GM12874 (cell line): Measurements from ENCODE around the gene FAM177B.

ENCODE experiments used
- CTCF ChIP-seq: IDR thresholded peaks from 2 replicates; pipeline ENCODE4 v1.5.1; 2011; ENCODE audit warnings: low read depth, mild to moderate bottlenecking, control low read depth, low read length, moderate library complexity; ENCODE audit not compliant: insufficient read depth

Gene FAM177B

GRCh38 chr1:222749927-222750326 lies 12.9 kb downstream of the FAM177B start:
- no peak for TF ChIP-seq CTCF

GRCh38 chr1:222750651-222751050 lies 13.6 kb downstream of the FAM177B start:
- no peak for TF ChIP-seq CTCF

GRCh38 chr1:222751255-222751654 lies 14.3 kb downstream of the FAM177B start:
- no peak for TF ChIP-seq CTCF

GRCh38 chr1:222754366-222755139 lies 17.6 kb downstream of the FAM177B start:
- no peak for TF ChIP-seq CTCF

DNA sequence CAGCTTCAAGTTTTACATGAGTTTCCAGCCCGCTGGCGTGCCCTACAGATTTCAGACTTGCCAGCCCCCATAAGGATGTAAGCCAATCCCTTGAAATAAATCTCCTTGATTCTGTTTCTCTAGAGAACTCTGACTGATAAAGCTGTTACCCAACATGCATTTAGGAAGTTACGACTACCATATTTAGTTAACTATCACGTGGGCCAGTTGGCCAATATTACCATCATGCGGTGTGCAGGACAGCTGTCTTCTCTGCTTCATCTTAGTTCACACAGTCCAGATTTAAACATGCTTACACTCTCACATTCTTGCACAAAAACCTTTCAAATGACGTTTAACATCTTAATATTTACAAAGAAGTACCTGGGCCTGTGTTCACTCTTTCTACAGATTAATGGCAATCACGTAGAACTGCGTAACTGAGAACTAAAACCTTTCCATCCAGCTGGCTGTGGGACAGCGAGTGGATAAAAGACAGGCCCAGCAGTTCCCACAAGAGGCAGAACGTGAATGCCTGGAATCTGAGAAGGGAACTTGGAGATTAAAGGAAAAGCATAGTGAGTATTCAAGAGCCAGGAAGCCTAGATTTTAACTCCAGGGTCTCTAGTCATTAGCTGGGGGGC lies 20.8 kb downstream of the FAM177B start:
- TF ChIP-seq CTCF, result no peak

DNA sequence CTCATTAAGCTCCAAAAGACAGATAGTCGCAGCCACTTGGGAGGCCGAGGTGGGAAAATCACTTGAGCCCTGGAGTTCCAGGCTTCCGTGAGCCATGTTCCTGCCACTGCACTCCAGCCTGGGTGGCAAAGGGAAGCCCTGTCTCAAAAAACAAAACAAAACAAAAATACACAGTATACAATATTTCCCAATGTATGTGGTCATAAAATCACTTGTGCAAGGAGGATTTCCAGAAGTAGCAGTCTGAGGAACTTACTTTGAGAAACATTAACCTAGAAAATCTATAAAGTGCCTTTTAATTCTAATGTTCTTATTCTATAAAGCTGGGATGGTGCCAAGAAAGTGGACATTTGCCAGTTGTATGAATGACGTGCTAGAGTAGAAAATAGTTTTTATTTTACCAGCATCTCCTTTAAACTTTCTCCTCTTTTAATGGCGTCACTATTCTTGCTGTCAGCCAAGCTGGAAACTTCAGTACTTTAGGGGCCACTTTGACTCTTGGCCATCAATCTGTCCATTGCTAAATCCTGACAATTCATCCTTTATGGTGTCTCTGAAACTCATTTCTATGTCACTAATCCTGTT lies 22.5 kb downstream of the FAM177B start:
- TF ChIP-seq CTCF, result no peak

GRCh38 chr1:222761083-222761482 lies 24.1 kb downstream of the FAM177B start:
- TF ChIP-seq CTCF, result no peak
